Stimulated activated CD4-positive, alpha-beta T cell treated with anti-CD3 and anti-CD28 coated beads, Interleukin-12 subunit alpha, Interleukin-12 subunit beta, amount 100 ng/mL, for 4 hours (primary cell): ENCODE measurements around the gene OARD1.

Experiments
- DNase-seq: peaks from one replicate; pipeline ENCODE4 v3.0.0-alpha.2; 2020

The OARD1 gene

GRCh38 chr6:41074692-41075436, 2.7 kb upstream of the OARD1 start:
- DNase-seq = no peak

GRCh38 chr6:41073968-41074691, 2.0 kb upstream of the OARD1 start:
- DNase-seq = no peak

DNA sequence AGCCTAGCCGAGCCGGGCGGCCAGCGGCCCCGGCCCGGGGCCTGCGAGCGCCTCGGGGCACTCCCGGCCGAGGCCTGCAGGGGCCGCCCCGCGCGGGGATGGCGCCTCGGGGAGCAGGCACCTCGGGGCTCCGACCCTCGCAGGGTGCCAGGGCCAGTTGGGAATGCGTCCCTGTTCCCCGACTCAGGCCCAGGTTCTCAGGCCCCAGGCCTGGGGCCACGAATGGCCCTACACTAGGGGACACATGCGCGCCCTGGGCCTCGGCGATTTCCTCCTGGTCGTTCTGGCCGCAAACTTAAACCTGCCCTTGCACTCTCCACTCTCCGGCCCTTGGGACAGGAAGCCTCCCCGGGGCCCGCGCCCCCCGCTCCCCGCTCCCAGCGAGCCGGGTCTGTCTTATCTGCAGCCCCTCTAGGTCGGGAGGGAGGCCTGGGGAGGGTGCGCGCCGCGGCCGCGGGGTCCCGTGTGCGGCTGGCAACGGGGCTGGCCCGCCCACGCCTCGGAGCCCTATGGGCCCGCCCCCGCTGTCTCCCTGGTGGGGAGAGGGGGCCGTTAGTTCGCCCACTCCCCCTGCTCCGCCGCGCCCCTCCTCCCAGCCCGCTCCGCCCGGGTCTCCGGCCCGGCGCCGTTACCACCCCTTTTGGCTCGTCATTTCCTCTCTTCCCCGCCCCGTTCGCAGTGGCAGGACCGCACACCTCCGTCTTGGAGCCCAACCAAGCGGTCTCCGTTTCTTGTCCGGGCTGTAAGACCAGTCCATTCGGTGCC, 1.2 kb upstream of the OARD1 start:
- DNase-seq = peak; percentile 74

DNA sequence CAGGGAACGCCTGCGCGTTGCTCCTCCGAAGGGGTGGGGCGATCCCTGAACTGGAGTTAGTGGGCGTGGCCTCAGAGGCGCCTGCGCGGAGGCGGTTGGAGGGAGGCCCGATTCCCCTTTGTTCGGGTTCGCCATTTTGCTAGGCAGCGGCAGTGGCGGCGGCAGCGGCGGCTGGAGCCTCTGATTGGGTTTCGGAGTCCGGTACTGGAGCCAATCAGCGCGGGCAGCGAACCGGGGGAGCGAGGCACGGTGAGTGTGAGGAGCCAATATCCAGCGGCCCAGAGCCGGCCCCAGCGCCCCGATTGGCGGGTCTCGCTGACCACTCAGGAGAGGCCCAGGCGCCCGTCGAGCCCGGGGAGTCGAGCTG, 663 bp upstream of the OARD1 start, which contains the start of gene NFYA:
Gene NFYA, plus strand, starts transcription at position 139 of the 367 bp plus-strand sequence. CDS start 6,116 bp downstream, outside the sequence.
- peak; percentile 99 for DNase-seq

DNA sequence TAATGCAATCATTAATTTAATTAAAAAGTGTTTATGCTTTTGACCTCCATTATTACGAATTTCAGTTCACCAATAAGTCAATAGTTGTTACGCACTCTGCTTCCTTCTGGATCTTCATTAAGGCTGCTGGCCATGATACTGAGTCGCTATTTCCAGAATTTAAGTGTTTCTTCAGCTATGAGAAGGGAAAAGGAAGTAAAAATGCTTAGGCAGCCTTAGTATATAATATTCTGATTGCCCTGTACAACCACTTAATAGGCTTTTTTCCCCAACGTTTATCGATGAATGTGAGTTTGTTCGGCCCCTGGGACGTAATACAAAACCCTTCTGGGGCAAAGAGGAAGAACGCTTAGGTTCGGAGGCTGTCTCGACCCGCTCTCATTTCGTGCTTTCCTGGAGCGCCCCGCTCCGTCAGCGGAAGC, 644 bp downstream of the OARD1 start:
- DNase-seq = no peak

DNA sequence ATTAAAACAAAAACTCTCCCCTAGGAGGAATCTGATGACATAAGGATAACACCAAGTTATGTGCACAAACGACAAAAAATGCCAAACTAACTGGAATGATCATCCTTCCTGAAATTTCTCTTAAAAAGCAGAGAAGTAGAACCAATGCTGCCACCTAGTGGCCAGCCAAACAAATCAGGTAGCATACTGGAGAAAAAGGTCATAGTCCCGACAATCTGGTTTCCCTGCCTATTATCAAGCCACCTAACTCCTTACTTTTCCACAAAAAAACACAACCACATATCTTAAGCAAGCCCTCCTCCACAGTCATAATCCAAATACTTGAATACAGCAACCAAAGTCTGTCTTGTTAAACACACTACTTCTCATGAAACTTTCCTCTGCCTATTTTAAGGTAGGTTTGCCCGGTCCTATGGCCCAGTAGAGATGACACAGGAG, 5.3 kb downstream of the OARD1 start:
- peak; percentile 60 for DNase-seq

DNA sequence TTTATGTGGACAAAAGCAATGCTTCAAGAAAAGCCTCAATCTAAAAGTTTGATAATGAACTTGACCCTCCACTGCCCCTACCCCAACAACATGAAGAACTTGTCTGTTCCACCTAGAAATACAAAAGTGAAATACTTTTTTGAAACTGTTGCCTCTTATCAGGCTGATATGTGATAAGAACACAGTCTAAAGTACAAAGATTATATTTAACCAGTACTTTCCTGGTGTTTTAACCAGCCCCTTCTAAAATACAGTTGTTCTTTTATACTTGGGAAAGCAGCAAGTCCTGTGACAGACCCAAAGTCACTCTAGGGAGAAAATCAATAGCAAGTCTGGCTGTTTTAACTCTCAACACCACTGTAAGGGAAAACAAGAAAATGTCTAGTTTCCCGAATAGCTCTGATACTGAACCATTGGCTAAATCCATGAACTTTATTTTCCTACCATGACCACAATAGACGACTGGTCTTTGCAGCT, 6.6 kb downstream of the OARD1 start:
- DNase-seq = no peak

DNA sequence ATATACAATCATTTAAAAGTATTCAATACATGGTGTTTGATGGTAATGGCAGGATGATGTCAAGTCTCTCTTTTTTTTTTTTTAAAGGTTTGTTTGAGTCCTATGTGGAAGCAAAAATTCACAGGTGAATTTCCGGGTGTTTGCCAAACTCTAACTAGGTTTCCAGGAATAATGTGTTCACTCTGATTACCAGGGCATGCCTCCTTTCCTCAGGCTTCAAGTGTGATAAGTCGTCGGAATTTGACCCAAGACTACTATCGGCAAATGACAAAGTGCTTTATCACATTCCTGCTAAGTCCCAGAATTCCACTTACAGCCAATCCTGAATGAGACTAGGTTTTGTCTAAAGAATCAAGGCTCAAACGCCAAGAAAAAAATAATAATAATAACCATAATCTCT, 7.3 kb downstream of the OARD1 start:
- DNase-seq = no peak

- DNase-seq = no peak
Observed at GRCh38 chr6:41063884-41064285, 8.3 kb downstream of the OARD1 start.

- no peak for DNase-seq
Observed at GRCh38 chr6:41062056-41062455, 10.1 kb downstream of the OARD1 start.

GRCh38 chr6:41061196-41061726, 10.9 kb downstream of the OARD1 start:
- no peak for DNase-seq

DNA sequence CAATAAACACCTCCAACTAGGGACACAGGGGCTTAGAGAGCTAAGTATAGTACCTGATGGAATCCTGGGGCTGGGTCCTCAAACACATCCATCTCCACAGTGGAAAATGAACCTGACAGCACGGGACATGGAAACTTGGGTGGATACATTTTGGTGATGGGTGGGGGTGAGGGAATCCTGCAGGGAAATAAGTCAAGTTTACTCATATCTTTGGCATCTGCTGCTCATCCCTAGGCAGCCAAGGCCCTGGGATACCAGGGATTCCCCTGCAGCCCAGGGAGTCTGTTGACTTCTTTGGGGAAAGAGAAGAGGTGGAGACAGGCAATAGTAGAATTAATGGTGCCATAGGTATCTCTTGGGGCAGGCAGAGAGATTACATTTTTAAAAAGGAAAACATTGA, 12.6 kb downstream of the OARD1 start:
- DNase-seq = no peak

DNA sequence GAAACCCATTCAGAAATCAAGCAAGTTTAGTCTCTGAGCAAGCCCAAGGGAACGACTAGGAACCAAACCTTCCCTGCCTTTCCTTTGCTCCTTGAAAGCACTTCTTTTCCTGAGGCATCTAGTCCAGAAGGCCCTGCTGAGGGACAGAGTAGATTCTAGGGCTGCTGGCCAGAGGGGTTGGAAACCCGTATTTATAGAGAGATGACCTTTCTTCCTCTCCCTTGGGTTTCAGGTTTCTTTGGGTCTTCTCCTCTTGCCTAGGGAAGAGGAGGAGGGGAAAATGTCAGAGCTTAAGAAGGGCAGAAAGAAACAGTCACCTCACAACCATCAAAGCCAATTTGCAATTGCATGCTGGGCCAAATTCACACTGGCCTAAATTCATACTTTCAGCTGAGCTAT, 13.4 kb downstream of the OARD1 start:
- no peak for DNase-seq

DNA sequence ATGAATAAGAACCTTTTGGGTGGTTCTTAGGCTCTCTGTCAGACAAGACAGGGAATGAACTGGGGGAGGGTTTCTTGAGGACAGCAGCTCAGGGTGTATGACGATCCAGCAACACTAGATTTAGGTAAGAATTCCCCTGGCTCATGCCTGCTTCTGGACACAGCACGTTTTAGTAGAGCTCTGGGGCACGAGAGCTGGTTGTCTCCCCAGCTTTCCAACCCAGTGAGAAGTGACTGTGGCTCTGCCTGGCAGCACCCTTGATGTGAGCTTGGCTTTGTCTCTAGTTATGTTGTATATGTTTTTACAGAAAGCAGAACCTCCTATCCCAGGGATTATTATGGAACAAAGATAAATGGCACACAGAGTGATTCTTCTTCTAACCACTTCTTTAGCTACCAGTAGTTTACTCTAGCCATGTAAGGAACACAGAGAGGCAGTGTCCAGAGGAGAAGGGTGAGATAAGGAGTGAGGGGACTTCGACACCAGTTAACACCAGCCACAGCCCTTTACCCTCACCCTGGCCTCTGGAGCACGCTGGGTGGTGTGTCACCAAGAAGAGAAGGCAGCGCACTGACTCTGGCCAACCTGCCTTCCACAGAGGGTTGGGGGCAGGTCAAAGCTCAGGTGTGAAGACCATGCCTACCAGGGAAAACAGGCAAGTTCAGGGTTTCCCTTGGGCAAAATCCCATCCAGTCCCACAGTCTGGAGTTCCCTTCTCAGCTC, 15.2 kb downstream of the OARD1 start:
- no peak for DNase-seq

DNA sequence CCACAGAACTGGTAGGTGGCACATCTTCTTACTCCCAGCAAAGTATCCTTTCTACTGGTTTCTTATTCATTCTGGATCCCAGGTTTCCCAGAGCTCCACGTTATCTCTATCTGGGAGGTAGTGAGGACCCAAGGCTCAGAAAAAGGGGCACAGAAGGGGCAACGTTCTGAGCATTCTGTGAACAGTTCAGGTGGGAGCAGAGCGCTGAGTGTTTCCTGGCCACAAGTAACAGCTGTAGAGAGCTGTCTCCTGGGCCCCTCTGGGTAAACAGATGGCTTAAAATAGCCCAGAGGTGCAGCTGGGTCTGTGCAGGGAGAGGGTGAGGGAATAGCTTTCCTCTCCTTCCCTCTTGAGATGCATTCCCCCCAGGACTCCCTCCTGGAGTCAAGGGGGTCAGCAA, 17.0 kb downstream of the OARD1 start:
- no peak for DNase-seq

GRCh38 chr6:41054511-41054910, 17.6 kb downstream of the OARD1 start:
- no peak for DNase-seq

- no peak for DNase-seq
Observed at GRCh38 chr6:41053041-41053440, 19.1 kb downstream of the OARD1 start, which contains the start of gene APOBEC2. APOBEC2 (plus strand) TSS chr6:41053202; CDS start chr6:41053348, 146 bp downstream.

GRCh38 chr6:41051873-41052272, 20.3 kb downstream of the OARD1 start:
- no peak for DNase-seq

DNA sequence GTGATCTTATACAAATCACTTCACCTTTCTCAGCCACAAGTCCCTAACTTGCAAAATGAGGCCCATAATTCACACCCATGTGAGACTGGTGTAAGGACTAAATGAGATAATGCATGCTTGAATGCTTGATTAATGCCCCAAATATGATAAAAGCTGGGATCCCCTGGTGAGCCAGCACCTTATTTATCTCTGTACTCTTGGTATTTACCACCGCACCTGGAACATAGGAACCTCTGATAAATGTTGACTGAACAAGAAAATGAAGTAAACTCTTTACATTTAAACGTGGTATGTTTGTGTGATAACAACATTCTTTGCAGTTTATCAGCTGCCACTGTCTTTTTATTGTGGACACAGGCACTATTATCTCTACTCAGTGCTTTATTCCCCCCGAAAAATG, 21.6 kb downstream of the OARD1 start:
- DNase-seq = no peak

- DNase-seq = no peak
Observed at GRCh38 chr6:41049955-41050354, 22.2 kb downstream of the OARD1 start.

- DNase-seq = no peak
Observed at GRCh38 chr6:41049521-41049920, 22.6 kb downstream of the OARD1 start.
